Pancreas (tissue), 10 donors: ENCODE data around the gene TES. TPM values are rescaled to one million over a fixed set of nuclear protein-coding genes. Genes with fewer than 3 reads are reported as not detected.
A peak's percentile ranks its signal among the peaks of the same experiment; 100 is the strongest.

ENCODE experiments used
- ATAC-seq, 4 donors: fragments of 200-7000 bp; cut with Tn5 transposase; one replicate each; pipeline versions ENCODE4 v1.8.0 to v1.9.1; 2020; ENCODE audit warnings: mild to moderate bottlenecking in 4 of 4, moderate library complexity in 4 of 4
- DNase-seq, 6 donors: peaks; one replicate each; pipeline ENCODE4 v3.0.0-alpha.2; 2020
- FAIRE-seq: peaks from 2 replicates; lab custom pipeline; 2012; peaks lifted over from hg19 to GRCh38; lab: Jason Lieb, UNC
- H3K27ac ChIP-seq, 4 donors: fragments of 200-600 bp; sonication (generic); 1 replicate in 3 of 4; 2 replicates in 1 of 4; pipeline versions ENCODE4 v1.5.0 to v1.8.0; 2020
- H3K27me3 ChIP-seq, 4 donors: fragments of 200-600 bp; one replicate each; pipeline ENCODE4 v1.8.0; 2021
- H3K36me3 ChIP-seq, 3 donors: fragments of 200-600 bp; sonication (generic) in 1 of 3; one replicate each; pipeline versions ENCODE4 v1.5.0 to v1.8.0; 2020 to 2021
- H3K4me1 ChIP-seq, 3 donors: fragments of 200-600 bp; one replicate each; pipeline ENCODE4 v1.8.0; 2021
- H3K4me3 ChIP-seq, 4 donors: fragments of 200-600 bp; sonication (generic) in 2 of 4; one replicate each; pipeline versions ENCODE4 v1.5.0 to v1.8.0; 2020 to 2021
- H3K9me3 ChIP-seq, 4 donors: fragments of 200-600 bp; one replicate each; pipeline ENCODE4 v1.8.0; 2021
- WGBS, 2 donors: extraction: QIAGEN DNeasy Blood & Tissue Kit; methylation state at CpG; one replicate each; pipeline ENCODE4 v1.1.7; 2013; 5-methylcytosine and 5-hydroxymethylcytosine counted together
- intact Hi-C, 3 donors: fragments of 100-400 bp; cut with DNase I; formaldehyde crosslinking; loops; one replicate each; pipeline versions ENCODE4 v1.11.1 to v1.14.2; 2022
- polyA plus RNA-seq, 2 donors: library from polyadenylated mRNA; stranded (reverse); fragments of 200-250 nt; gene quantifications; one replicate each; pipeline ENCODE4 v1.2.3, GENCODE V29; 2013
- total RNA-seq, 6 donors: library from RNA; stranded (reverse); fragmentation: NEBNext Ultra II Directional in 4 of 6; extraction: Animal tissue kit (Norgen Biotek cat#: 25700) in 4 of 6; gene quantifications; one replicate each; pipeline versions ENCODE4 v1.2.1 to v1.2.4, GENCODE V29; 2021 to 2023
- TF ChIP-seq, protein P1 (sequence below), 4 donors: fragments of 200-600 bp; sonication (generic) in 3 of 4; IDR thresholded peaks; one replicate each; pipeline versions ENCODE4 v1.5.0 to v1.8.0; 2021; ENCODE audit warnings: antibody characterized with exemption in 4 of 4
- donor health status: healthy with polysubstance abuse.
- donor health status: DM: no; HTN: no; CAD: no; lungs with moderate emphysema.
- donor health status: DM: no; HTN: no; CAD: no.
- donor health status: control.
- donor health status: control.
- donor health status: Bipolar disorder and iron deficiency.
- donor health status: DM: yes; HTN: yes; CAD: no.
- donor health status: DM: no; HTN: no; CAD: no.
- donor health status: DM: no; HTN: no; CAD: no.
- donor health status: DM: yes; HTN: yes; CAD: no.

TES gene
- total and polyA plus RNA-seq, 8 donors: 10.6 to 37.0 (median 20.0) TPM

DNA sequence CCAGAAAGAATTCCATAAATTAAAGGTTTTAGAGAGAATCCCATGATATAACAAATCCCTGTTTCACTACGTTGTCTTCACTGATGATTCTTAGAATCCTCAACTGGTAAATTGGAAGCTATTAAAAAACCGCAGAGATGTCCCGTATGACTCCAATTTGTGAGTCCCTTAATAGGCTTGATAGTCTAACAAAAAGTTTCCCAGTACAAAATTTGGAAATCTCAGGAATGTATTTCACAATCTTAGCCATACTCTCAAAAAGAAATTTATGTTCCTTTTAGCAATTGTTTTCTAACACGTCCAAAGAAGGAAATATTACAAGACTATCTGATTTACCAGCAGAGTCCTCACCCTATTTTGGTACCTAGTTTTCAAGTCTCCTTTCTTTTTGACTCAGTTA lies 2.5 kb downstream of the TES start:
- DNase-seq: no peak
- TF ChIP-seq, protein P1, sequence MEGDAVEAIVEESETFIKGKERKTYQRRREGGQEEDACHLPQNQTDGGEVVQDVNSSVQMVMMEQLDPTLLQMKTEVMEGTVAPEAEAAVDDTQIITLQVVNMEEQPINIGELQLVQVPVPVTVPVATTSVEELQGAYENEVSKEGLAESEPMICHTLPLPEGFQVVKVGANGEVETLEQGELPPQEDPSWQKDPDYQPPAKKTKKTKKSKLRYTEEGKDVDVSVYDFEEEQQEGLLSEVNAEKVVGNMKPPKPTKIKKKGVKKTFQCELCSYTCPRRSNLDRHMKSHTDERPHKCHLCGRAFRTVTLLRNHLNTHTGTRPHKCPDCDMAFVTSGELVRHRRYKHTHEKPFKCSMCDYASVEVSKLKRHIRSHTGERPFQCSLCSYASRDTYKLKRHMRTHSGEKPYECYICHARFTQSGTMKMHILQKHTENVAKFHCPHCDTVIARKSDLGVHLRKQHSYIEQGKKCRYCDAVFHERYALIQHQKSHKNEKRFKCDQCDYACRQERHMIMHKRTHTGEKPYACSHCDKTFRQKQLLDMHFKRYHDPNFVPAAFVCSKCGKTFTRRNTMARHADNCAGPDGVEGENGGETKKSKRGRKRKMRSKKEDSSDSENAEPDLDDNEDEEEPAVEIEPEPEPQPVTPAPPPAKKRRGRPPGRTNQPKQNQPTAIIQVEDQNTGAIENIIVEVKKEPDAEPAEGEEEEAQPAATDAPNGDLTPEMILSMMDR (IDR thresholded peaks at IDR 0.05): no peak
- Histone ChIP-seq H3K4me3 (peak overlapping the region in 1 of 4 donors; percentile 81), H3K27me3 (no peaks in the 10 kb centered on the region), H3K4me1 (peaks cover 0 to 34% (median 19%) of the 10 kb centered on the region in 3 donors), H3K9me3 (no peaks in the 10 kb centered on the region), H3K27ac (no peak overlapping the region), H3K36me3 (no peaks in the 10 kb centered on the region)
- WGBS, 2 donors: 69 to 81% methylated on average over 4 of the region's 4 CpGs
- intact Hi-C loops: no loop called here
- no peak for FAIRE-seq
- ATAC-seq: no peak

DNA sequence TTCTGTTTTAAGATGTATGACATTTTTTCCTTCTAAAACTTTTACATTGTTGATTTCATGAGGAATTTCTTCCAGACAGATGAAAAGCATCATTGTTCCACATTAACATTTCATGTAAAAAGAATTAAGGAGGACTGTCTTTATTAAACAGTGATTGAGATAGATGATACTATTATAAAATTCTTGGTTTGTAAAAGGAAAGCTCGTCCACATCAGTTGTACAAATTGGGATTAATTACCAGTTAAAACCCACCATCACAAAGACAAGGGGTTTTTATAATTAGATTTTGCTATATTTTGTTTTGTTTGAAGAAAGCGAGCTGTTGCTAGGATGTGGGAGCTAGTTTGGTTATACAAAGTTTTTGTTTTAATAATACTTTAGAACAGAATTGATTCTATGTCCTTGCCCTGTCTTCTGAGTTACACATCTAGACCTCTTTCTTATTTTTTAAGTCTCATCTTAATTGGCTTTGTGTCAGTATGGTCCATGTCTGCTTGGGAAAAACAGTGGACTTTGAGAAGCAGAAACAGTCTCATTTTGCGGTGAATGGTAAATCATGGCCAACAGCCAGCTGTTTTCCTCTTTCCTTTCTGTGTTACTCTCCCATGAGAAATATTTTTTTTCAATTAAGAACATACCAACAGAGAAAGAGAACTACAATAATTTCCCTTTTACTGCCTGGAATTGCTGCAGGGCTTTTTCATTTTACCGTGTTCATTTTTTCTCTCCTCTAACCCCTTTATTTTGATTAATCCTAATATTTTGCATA lies 3.2 kb downstream of the TES start:
- intact Hi-C loops: no loop called here
- no peak overlapping the region for H3K27ac ChIP-seq
- TF ChIP-seq, protein P1 (IDR thresholded peaks at IDR 0.05): no peak
- no peak for DNase-seq
- WGBS, 2 donors: 76 to 81% methylated on average over 4 of the region's 4 CpGs
- no peak overlapping the region for H3K4me3 ChIP-seq
- no peak for FAIRE-seq
- H3K9me3 ChIP-seq: no peaks in the 10 kb centered on the region
- no peaks in the 10 kb centered on the region for H3K27me3 ChIP-seq
- no peak for ATAC-seq
- H3K36me3 ChIP-seq: no peaks in the 10 kb centered on the region
- H3K4me1 ChIP-seq: peaks cover 1 to 41% (median 25%) of the 10 kb centered on the region in 3 donors

DNA sequence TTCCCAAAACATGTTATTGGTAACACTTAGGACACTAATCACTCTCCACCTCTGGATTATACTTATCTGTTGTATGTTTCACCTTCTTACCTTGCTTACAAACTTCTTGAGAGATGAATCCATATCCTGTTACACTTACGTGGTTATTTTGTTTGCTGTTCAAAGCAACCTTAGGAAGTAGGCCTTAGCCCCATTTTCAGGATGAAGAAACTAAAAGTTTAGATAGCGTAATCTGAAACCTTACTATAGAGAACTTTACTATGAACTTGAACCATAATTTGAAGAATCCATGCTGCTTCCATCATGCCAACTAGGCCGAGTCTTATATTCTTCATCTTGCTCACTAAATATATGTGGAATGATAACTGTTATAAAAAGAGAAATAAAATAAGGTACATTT lies 4.6 kb downstream of the TES start:
- intact Hi-C loops: no loop called here
- H3K27me3 ChIP-seq: no peaks in the 10 kb centered on the region
- DNase-seq (no peak), ATAC-seq (no peak), FAIRE-seq (no peak)
- no peak overlapping the region for H3K27ac ChIP-seq
- 93 to 95% methylated on average over 3 of the region's 3 CpGs for WGBS, 2 donors
- TF ChIP-seq, protein P1 (IDR thresholded peaks at IDR 0.05): no peak
- no peak overlapping the region for H3K4me3 ChIP-seq
- no peaks in the 10 kb centered on the region for H3K36me3 ChIP-seq
- H3K9me3 ChIP-seq: no peaks in the 10 kb centered on the region
- H3K4me1 ChIP-seq: peaks cover 6 to 50% (median 30%) of the 10 kb centered on the region in 3 donors

DNA sequence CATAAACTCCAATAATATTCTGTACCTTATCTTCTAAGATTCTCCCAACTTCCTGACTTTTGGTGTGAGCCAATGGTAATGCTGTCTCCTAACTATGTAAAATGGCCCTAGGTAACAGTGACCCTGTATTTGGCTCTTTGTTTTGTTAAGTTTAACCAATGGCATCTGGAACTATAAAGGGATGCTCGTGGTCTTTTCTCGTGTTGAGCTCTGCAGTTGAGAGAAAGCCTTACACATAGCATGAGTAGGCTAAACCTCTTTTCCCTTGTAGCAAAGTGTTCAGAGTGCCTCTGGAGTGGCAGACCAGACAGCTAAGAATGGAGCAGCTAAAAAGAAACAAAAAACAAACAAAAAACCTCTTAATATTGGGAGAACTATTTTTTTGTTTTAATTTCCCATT lies 5.2 kb downstream of the TES start:
- DNase-seq: no peak
- intact Hi-C loops: no loop called here
- Histone ChIP-seq H3K9me3 (no peaks in the 10 kb centered on the region), H3K4me3 (no peak overlapping the region), H3K4me1 (peaks cover 6 to 54% (median 30%) of the 10 kb centered on the region in 3 donors), H3K27me3 (no peaks in the 10 kb centered on the region), H3K27ac (no peak overlapping the region), H3K36me3 (no peaks in the 10 kb centered on the region)
- TF ChIP-seq, protein P1 (IDR thresholded peaks at IDR 0.05): no peak
- 86 to 90% methylated on average over 2 of the region's 2 CpGs for WGBS, 2 donors
- no peak for FAIRE-seq
- no peak for ATAC-seq

DNA sequence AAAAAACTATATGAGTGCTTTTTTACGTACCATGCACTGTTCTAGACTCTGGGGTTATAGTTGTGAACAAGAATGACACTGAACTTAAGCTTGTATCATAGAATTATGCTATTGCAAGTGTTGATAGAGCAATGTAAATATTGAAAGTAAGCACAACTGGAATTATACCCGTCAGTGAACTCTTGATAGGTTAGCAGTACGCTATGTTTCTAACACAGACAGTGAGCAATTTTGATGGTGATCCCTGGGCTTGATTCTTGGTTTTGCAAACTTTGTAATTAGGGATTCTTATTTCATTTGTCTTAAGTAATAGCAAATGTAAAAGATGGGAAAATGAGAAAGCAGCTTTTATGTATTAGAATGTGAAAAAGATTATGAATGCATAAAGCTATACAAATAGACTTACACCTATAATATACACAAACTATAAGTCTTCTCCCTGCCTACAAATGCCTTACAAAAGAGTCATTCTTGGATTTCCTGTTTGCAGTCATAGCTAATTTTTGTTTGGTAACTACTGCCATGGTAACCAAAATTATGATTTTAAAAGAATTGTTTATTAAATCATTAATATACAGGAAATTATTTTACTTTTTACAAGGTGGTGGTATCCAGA lies 6.7 kb downstream of the TES start:
- WGBS, 2 donors: 41 to 44% methylated on average over 3 of the region's 3 CpGs
- ATAC-seq: peak in 3 of 4 donors; percentile 64 to 65 (median 64)
- no peak for DNase-seq
- no peaks in the 10 kb centered on the region for H3K9me3 ChIP-seq
- TF ChIP-seq, protein P1 (IDR thresholded peaks at IDR 0.05): no peak
- no peak overlapping the region for H3K4me3 ChIP-seq
- intact Hi-C loops: no loop called here
- no peaks in the 10 kb centered on the region for H3K36me3 ChIP-seq
- no peaks in the 10 kb centered on the region for H3K27me3 ChIP-seq
- H3K27ac ChIP-seq: no peak overlapping the region
- H3K4me1 ChIP-seq: peaks cover 6 to 54% (median 30%) of the 10 kb centered on the region in 3 donors
- no peak for FAIRE-seq
